Measurements from ENCODE around the gene BMPR1B. TPM values are rescaled to one million over a fixed set of nuclear protein-coding genes. Genes with fewer than 3 reads are reported as not detected.

Gene BMPR1B
- total RNA-seq, 3 donors from 2014 or later, result 0.64 to 7.2 (median 2.0) TPM

- Histone ChIP-seq H3K4me1 (no peaks in the 10 kb centered on the region), H3K4me3 (no peak overlapping the region)
Measured at GRCh38 chr4:95073646-95074045, 315.9 kb downstream of the BMPR1B start.

GRCh38 chr4:95077864-95078263, 320.1 kb downstream of the BMPR1B start:
- Histone ChIP-seq H3K27me3 (no peaks in the 10 kb centered on the region), H3K36me3 (no peaks in the 10 kb centered on the region), H3K9me3 (no peaks in the 10 kb centered on the region), H3K4me3 (no peak overlapping the region), H3K4me1 (no peaks in the 10 kb centered on the region), H3K27ac (no peak overlapping the region)
- no peak for TF ChIP-seq POLR2A (IDR thresholded peaks at IDR 0.05)
- no peak for TF ChIP-seq CTCF (IDR thresholded peaks at IDR 0.05)
- no peak for TF ChIP-seq POLR2AphosphoS5 (IDR thresholded peaks at IDR 0.05)
- no peak for DNase-seq (ENCODE audit: low spot score in 2 of 2)
- intact Hi-C loops (cut with DNase I; ENCODE audit: low total_unique reads), result no loop called here

More at GRCh38 chr4:95073646-95074045, 315.9 kb downstream of the BMPR1B start:
- Histone ChIP-seq H3K9me3 (no peaks in the 10 kb centered on the region), H3K27ac (no peak overlapping the region), H3K27me3 (no peaks in the 10 kb centered on the region), H3K36me3 (no peaks in the 10 kb centered on the region)
- TF ChIP-seq POLR2A (IDR thresholded peaks at IDR 0.05) (no peak), POLR2AphosphoS5 (IDR thresholded peaks at IDR 0.05) (no peak)
- intact Hi-C loops (cut with DNase I; ENCODE audit: low total_unique reads), result no loop called here
- DNase-seq (ENCODE audit: low spot score in 2 of 2), result no peak

- Histone ChIP-seq H3K27ac (no peak overlapping the region), H3K9me3 (no peaks in the 10 kb centered on the region), H3K4me1 (no peaks in the 10 kb centered on the region), H3K27me3 (no peaks in the 10 kb centered on the region), H3K36me3 (no peaks in the 10 kb centered on the region), H3K4me3 (no peak overlapping the region)
- no peak for TF ChIP-seq POLR2A (IDR thresholded peaks at IDR 0.05)
- TF ChIP-seq POLR2AphosphoS5 (IDR thresholded peaks at IDR 0.05), result no peak
- TF ChIP-seq CTCF (IDR thresholded peaks at IDR 0.05), result no peak
- DNase-seq (ENCODE audit: low spot score in 2 of 2), result no peak
- intact Hi-C loops (cut with DNase I; ENCODE audit: low total_unique reads), result no loop called here
Measured at GRCh38 chr4:95080969-95081368, 323.2 kb downstream of the BMPR1B start.

- intact Hi-C loops (cut with DNase I; ENCODE audit: low total_unique reads), result no loop called here
- DNase-seq (ENCODE audit: low spot score in 2 of 2), result no peak
- no peaks in the 10 kb centered on the region for H3K27me3 ChIP-seq
- no peak overlapping the region for H3K4me3 ChIP-seq
- H3K4me1 ChIP-seq, result no peaks in the 10 kb centered on the region
- TF ChIP-seq CTCF (IDR thresholded peaks at IDR 0.05) (no peak), POLR2A (IDR thresholded peaks at IDR 0.05) (no peak), POLR2AphosphoS5 (IDR thresholded peaks at IDR 0.05) (no peak)
- H3K9me3 ChIP-seq, result no peaks in the 10 kb centered on the region
- no peak overlapping the region for H3K27ac ChIP-seq
- no peaks in the 10 kb centered on the region for H3K36me3 ChIP-seq
Measured at GRCh38 chr4:95084584-95084983, 326.8 kb downstream of the BMPR1B start.

GRCh38 chr4:95085124-95085833, 327.5 kb downstream of the BMPR1B start:
- no peak overlapping the region for H3K27ac ChIP-seq
- H3K4me3 ChIP-seq, result no peak overlapping the region
- H3K36me3 ChIP-seq, result no peaks in the 10 kb centered on the region
- intact Hi-C loops (cut with DNase I; ENCODE audit: low total_unique reads), result no loop called here
- no peaks in the 10 kb centered on the region for H3K9me3 ChIP-seq
- TF ChIP-seq CTCF (IDR thresholded peaks at IDR 0.05) (no peak), POLR2A (IDR thresholded peaks at IDR 0.05) (no peak), POLR2AphosphoS5 (IDR thresholded peaks at IDR 0.05) (no peak)
- H3K4me1 ChIP-seq, result no peaks in the 10 kb centered on the region
- no peak for DNase-seq (ENCODE audit: low spot score in 2 of 2)
- no peaks in the 10 kb centered on the region for H3K27me3 ChIP-seq
